ENCODE results near the gene ISOC2.
A peak's percentile ranks its signal among the peaks of the same experiment; 100 is the strongest.

Gene ISOC2

DNA sequence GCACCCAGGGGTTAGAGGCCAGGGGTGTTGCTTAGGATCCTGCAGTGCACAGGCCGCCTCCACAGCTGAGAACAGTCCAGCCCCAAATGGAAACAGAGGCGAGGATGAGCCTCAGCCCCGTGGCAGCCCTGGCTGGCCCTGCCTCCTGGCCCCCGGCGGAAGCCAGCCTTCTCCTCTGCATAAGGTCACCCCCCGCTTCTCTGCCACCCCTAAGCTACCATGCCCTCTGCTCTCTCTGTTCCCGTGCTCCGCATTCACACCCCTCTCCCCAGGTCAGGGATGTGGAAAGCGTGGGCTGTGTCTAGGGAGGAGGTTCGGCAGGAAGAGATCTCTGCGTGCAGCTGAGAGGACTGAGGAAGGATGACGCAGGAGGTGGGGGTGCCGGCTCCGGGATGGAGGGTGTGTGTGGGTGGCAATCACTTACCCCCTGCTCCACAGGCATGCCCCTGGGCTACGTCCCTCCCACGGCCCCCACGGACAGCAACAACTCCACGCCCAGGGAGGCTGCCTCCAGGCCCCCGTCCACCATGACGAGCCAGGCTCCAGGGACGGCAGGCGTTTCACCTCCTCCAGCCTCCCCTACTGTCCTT, 32.8 kb upstream of the ISOC2 start:
- peak overlapping the region; percentile 50 for H3K4me3 ChIP-seq (ENCODE audit: control insufficient read depth, low read depth, low read length)
- no peak for DNase-seq (ENCODE audit: low read depth)
- no peak for TF ChIP-seq CTCF (IDR thresholded peaks at IDR 0.05; ENCODE audit: control insufficient read depth, insufficient read depth, low read depth, low read length, missing control alignments)

DNA sequence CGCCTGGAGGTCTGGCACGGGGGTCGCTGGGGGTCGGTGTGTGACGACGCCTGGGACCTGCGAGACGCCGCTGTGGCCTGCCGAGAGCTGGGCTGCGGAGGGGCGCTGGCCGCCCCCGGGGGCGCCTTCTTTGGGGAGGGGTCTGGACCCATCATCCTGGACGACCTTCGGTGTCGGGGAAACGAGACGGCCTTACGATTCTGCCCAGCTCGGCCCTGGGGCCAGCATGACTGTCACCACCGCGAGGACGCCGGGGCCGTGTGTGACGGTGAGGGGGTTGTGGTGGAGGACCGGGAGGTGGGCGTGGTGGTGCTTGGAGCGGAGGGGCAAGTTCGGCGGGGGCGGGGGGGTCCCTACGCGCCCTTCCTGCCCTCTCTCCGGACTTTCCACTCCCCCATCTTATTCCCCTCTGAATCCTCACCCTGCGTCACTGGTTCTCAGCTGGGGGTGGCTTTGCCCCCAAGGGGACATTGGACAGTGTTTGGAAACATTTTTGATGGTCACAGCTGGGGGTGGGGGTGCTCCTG, 32.3 kb upstream of the ISOC2 start:
- no peak for DNase-seq (ENCODE audit: low read depth)
- peak overlapping the region; percentile 50 for H3K4me3 ChIP-seq (ENCODE audit: control insufficient read depth, low read depth, low read length)
- no peak for TF ChIP-seq CTCF (IDR thresholded peaks at IDR 0.05; ENCODE audit: control insufficient read depth, insufficient read depth, low read depth, low read length, missing control alignments)

DNA sequence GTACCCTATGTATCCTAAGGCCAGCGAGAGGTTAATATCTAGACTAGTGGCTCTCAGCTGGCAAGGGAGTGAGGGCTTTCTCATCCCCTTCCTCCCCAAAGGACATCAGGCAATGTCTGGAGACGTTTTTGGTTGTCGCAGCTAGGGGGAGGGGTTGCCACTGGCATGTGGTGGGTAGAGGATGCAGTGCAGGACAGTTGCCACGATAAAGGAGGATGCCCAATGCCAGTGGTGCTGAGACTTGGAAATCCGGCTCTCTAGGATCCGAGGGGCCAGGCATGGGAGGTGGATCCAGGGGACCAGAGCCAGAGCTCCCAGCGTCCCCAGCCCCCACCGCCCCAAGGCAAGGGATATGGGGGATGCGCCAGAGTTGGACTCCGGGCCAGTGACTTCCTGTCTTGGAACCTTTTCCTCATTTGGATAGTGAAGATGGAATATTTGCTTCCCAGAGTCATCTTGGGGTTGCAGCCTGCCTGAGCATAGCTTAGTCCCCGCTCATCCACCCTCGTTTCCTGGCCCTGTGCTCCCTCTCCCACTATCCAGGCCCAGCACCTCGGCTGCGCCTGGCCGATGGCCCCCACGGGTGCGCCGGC, 31.7 kb upstream of the ISOC2 start:
- no peak for TF ChIP-seq CTCF (IDR thresholded peaks at IDR 0.05; ENCODE audit: control insufficient read depth, insufficient read depth, low read depth, low read length, missing control alignments)
- H3K4me3 ChIP-seq (ENCODE audit: control insufficient read depth, low read depth, low read length), result peak overlapping the region; percentile 50
- DNase-seq (ENCODE audit: low read depth), result no peak

GRCh38 chr19:55492362-55492944, 31.0 kb upstream of the ISOC2 start:
- DNase-seq (ENCODE audit: low read depth), result no peak
- TF ChIP-seq CTCF (IDR thresholded peaks at IDR 0.05; ENCODE audit: control insufficient read depth, insufficient read depth, low read depth, low read length, missing control alignments), result no peak
- no peak overlapping the region for H3K4me3 ChIP-seq (ENCODE audit: control insufficient read depth, low read depth, low read length)

GRCh38 chr19:55491546-55492360, 30.3 kb upstream of the ISOC2 start:
- no peak for TF ChIP-seq CTCF (IDR thresholded peaks at IDR 0.05; ENCODE audit: control insufficient read depth, insufficient read depth, low read depth, low read length, missing control alignments)
- no peak for DNase-seq (ENCODE audit: low read depth)
- no peak overlapping the region for H3K4me3 ChIP-seq (ENCODE audit: control insufficient read depth, low read depth, low read length)
